Measurements from ENCODE around the gene NUFIP1. TPM values are rescaled to one million over a fixed set of nuclear protein-coding genes. Genes with fewer than 3 reads are reported as not detected.

The NUFIP1 gene
- total and polyA plus RNA-seq, 2 experiments from 2014 or later: 7.7 to 23.9 TPM

DNA sequence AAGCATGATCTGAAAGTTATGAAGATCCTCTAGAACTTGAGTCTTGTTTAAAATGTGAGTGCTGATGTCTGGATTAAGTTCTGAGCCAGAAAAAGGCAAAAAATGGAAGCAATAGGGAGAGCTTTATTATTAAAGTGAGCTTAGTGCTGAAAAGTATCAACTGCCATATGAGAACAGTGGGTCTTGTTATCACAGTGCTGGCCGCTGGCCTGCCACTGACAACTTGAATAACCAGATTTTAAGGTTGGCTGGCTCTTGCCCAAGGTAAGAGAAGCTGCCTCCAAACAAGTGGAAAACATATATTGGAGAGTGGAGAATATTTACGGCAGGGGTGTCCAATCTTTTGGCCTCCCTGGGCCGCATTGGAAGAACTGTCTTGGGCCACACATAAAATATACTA is 33.9 kb downstream of the NUFIP1 start:
- no peaks in the 10 kb centered on the region for H3F3A ChIP-seq (replicated peaks; ENCODE audit: low read depth)
- H3K4me1 ChIP-seq (ENCODE audit: insufficient read depth): no peaks in the 10 kb centered on the region
- peaks cover 4% of the 10 kb centered on the region for H3K27me3 Mint-ChIP-seq (ENCODE audit: insufficient read depth, low read depth, poor library complexity)
- H3K9me2 ChIP-seq (ENCODE audit: insufficient read depth): no peaks in the 10 kb centered on the region
- no peak overlapping the region for H3K4me2 ChIP-seq
- no peak overlapping the region for H3K27ac Mint-ChIP-seq
- no peaks in the 10 kb centered on the region for H3K36me3 ChIP-seq (ENCODE audit: insufficient read depth)
- H3K27ac ChIP-seq (ENCODE audit: low read depth): no peak overlapping the region
- DNase-seq (ENCODE audit: low spot score): no peak
- no peak overlapping the region for H2AFZ ChIP-seq
- no peaks in the 10 kb centered on the region for H3K9me3 Mint-ChIP-seq
- H3K4me3 ChIP-seq: no peak overlapping the region
- H3K4me3 Mint-ChIP-seq: no peak overlapping the region
- peaks cover 3% of the 10 kb centered on the region; the same call in 1 of the 2 replicates for H3K79me2 ChIP-seq (replicated peaks; ENCODE audit: insufficient read depth)
- H4K20me1 ChIP-seq (replicated peaks; ENCODE audit: insufficient read depth): peaks cover 4% of the 10 kb centered on the region; the same call in 1 of the 2 replicates
- no peak for ATAC-seq
- no peaks in the 10 kb centered on the region for H3K27me3 ChIP-seq (ENCODE audit: insufficient read depth)
- TF ChIP-seq CTCF (conservative IDR thresholded peaks at IDR 0.05; ENCODE audit: low read depth in 2 of 2) (no peak), ZNF331 (CRISPR knock-in tag; IDR thresholded peaks at IDR 0.05; ENCODE audit: low read depth) (no peak), JUNB (IDR thresholded peaks at IDR 0.05; ENCODE audit: unreplicated experiment) (no peak), NANOG (IDR thresholded peaks at IDR 0.05; ENCODE audit: borderline replicate concordance) (no peak), ZNF114 (CRISPR knock-in tag; IDR thresholded peaks at IDR 0.05) (no peak), POLR2AphosphoS5 (IDR thresholded peaks at IDR 0.05; ENCODE audit: low read depth) (no peak), EZH2phosphoT487 (IDR thresholded peaks at IDR 0.05; ENCODE audit: unreplicated experiment) (no peak), STAT1 (IDR thresholded peaks at IDR 0.05; ENCODE audit: unreplicated experiment) (no peak), EZH2 (IDR thresholded peaks at IDR 0.05; ENCODE audit: low read depth, unreplicated experiment) (no peak), CREB1 (CRISPR knock-in tag; IDR thresholded peaks at IDR 0.05; ENCODE audit: low read depth) (no peak), REST (IDR thresholded peaks at IDR 0.05; ENCODE audit: unreplicated experiment) (no peak)
- TF ChIP-seq, protein P1, sequence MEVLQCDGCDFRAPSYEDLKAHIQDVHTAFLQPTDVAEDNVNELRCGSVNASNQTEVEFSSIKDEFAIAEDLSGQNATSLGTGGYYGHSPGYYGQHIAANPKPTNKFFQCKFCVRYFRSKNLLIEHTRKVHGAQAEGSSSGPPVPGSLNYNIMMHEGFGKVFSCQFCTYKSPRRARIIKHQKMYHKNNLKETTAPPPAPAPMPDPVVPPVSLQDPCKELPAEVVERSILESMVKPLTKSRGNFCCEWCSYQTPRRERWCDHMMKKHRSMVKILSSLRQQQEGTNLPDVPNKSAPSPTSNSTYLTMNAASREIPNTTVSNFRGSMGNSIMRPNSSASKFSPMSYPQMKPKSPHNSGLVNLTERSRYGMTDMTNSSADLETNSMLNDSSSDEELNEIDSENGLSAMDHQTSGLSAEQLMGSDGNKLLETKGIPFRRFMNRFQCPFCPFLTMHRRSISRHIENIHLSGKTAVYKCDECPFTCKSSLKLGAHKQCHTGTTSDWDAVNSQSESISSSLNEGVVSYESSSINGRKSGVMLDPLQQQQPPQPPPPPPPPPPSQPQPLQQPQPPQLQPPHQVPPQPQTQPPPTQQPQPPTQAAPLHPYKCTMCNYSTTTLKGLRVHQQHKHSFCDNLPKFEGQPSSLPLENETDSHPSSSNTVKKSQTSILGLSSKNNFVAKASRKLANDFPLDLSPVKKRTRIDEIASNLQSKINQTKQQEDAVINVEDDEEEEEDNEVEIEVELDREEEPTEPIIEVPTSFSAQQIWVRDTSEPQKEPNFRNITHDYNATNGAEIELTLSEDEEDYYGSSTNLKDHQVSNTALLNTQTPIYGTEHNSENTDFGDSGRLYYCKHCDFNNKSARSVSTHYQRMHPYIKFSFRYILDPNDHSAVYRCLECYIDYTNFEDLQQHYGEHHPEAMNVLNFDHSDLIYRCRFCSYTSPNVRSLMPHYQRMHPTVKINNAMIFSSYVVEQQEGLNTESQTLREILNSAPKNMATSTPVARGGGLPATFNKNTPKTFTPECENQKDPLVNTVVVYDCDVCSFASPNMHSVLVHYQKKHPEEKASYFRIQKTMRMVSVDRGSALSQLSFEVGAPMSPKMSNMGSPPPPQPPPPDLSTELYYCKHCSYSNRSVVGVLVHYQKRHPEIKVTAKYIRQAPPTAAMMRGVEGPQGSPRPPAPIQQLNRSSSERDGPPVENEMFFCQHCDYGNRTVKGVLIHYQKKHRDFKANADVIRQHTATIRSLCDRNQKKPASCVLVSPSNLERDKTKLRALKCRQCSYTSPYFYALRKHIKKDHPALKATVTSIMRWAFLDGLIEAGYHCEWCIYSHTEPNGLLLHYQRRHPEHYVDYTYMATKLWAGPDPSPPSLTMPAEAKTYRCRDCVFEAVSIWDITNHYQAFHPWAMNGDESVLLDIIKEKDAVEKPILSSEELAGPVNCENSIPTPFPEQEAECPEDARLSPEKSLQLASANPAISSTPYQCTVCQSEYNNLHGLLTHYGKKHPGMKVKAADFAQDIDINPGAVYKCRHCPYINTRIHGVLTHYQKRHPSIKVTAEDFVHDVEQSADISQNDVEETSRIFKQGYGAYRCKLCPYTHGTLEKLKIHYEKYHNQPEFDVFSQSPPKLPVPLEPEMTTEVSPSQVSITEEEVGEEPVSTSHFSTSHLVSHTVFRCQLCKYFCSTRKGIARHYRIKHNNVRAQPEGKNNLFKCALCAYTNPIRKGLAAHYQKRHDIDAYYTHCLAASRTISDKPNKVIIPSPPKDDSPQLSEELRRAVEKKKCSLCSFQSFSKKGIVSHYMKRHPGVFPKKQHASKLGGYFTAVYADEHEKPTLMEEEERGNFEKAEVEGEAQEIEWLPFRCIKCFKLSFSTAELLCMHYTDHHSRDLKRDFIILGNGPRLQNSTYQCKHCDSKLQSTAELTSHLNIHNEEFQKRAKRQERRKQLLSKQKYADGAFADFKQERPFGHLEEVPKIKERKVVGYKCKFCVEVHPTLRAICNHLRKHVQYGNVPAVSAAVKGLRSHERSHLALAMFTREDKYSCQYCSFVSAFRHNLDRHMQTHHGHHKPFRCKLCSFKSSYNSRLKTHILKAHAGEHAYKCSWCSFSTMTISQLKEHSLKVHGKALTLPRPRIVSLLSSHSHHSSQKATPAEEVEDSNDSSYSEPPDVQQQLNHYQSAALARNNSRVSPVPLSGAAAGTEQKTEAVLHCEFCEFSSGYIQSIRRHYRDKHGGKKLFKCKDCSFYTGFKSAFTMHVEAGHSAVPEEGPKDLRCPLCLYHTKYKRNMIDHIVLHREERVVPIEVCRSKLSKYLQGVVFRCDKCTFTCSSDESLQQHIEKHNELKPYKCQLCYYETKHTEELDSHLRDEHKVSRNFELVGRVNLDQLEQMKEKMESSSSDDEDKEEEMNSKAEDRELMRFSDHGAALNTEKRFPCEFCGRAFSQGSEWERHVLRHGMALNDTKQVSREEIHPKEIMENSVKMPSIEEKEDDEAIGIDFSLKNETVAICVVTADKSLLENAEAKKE (CRISPR knock-in tag; IDR thresholded peaks at IDR 0.05): no peak
- TF ChIP-seq, protein P2, sequence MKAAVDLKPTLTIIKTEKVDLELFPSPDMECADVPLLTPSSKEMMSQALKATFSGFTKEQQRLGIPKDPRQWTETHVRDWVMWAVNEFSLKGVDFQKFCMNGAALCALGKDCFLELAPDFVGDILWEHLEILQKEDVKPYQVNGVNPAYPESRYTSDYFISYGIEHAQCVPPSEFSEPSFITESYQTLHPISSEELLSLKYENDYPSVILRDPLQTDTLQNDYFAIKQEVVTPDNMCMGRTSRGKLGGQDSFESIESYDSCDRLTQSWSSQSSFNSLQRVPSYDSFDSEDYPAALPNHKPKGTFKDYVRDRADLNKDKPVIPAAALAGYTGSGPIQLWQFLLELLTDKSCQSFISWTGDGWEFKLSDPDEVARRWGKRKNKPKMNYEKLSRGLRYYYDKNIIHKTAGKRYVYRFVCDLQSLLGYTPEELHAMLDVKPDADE (IDR thresholded peaks at IDR 0.05): no peak
- peaks cover 10% of the 10 kb centered on the region; the same call in 2 of the 3 replicates for H3K36me3 Mint-ChIP-seq (ENCODE audit: low read depth)
- no peaks in the 10 kb centered on the region for H3K4me1 Mint-ChIP-seq
